ENCODE data around the gene PPP2R5A. TPM values are rescaled to one million over a fixed set of nuclear protein-coding genes. Genes with fewer than 3 reads are reported as not detected.
A peak's percentile ranks its signal among the peaks of the same experiment; 100 is the strongest.

Gene PPP2R5A
- total and polyA plus RNA-seq, 2 of the 8 experiments (the other 6 are each of a cell fraction or from before 2014, with no cell fraction given) = 14.6 to 36.3 TPM

GRCh38 chr1:212310383-212310782 lies 25.2 kb downstream of the PPP2R5A start:
- no peak overlapping the region for H2AK5ac ChIP-seq (ENCODE audit: low read depth, low read length)
- H2BK120ac ChIP-seq (replicated peaks; ENCODE audit: low read depth, low read length) = no peak overlapping the region
- ChIA-PET POLR2A (ENCODE audit: partially characterized antibody) (interaction anchor here (0.5 to 3.9 kb wide), 3 partner anchors 24 to 544 kb away, joined by 4 to 17 read pairs (median 5); partner anchors contain the start of gene PPP2R5A), CTCF (ENCODE audit: partially characterized antibody) (interaction anchor here (1.0 to 4.5 kb wide), 7 partner anchors 16 to 240 kb away, joined by 3 to 27 read pairs (median 7); no protein-coding TSS in a partner anchor)
- H3K18ac ChIP-seq (ENCODE audit: extremely low read depth, low read length) = no peak overlapping the region; the same call in 1 of the 2 replicates
- no peak overlapping the region for H3K27ac ChIP-seq (ENCODE audit: low read depth, low read length)
- H3K27me3 ChIP-seq (replicated peaks in 1 of 4; ENCODE audit: control insufficient read depth in 3 of 4, extremely low read depth in 1 of 4, insufficient read depth in 3 of 4, low read length in 3 of 4) = no peaks in the 10 kb centered on the region
- FAIRE-seq (no peak), DNase-seq (ENCODE audit: low read depth in 1 of 2, low spot score in 2 of 2) (no peak)
- no peak overlapping the region for H2AFZ ChIP-seq (ENCODE audit: low read length)
- peak overlapping the region in 1 of 2 experiments; percentile 5; a peak in 2 of 4 replicates for H3K4me2 ChIP-seq (ENCODE audit: insufficient read depth in 1 of 2, low read depth in 2 of 2, low read length in 2 of 2)
- H4K5ac ChIP-seq (ENCODE audit: insufficient read length, low read depth, low read length) = no peak overlapping the region
- peaks cover 0 to 1% of the 10 kb centered on the region in 2 experiments for H4K20me1 ChIP-seq (replicated peaks in 1 of 2; ENCODE audit: control insufficient read depth in 1 of 2, insufficient read depth in 2 of 2, low read length in 2 of 2)
- no peak overlapping the region for H3K4me3 ChIP-seq (ENCODE audit: extremely low read depth in 1 of 4, insufficient read depth in 2 of 4, low read depth in 3 of 4, low read length in 4 of 4)
- H3K4ac ChIP-seq (replicated peaks; ENCODE audit: insufficient read length, low read depth, low read length) = no peak overlapping the region
- no peaks in the 10 kb centered on the region for H3K36me3 ChIP-seq (ENCODE audit: control insufficient read depth in 2 of 4, insufficient read depth in 4 of 4, low read length in 3 of 4)
- H3K9ac ChIP-seq (replicated peaks in 1 of 4; ENCODE audit: extremely low read depth in 1 of 4, low read depth in 3 of 4, low read length in 3 of 4) = no peak overlapping the region
- H3K56ac ChIP-seq (replicated peaks; ENCODE audit: insufficient read length, low read depth, low read length) = no peak overlapping the region
- no peak overlapping the region for H4K8ac ChIP-seq (ENCODE audit: extremely low read depth, insufficient read depth, low read length)
- H2BK5ac ChIP-seq (ENCODE audit: low read depth, low read length) = no peak overlapping the region
- H3K23me2 ChIP-seq (ENCODE audit: low read depth, low read length) = no peaks in the 10 kb centered on the region
- peaks cover 2 to 8% (median 3%) of the 10 kb centered on the region in 4 experiments; a peak in 3 of 7 replicates for H3K4me1 ChIP-seq (replicated peaks in 1 of 4; ENCODE audit: control insufficient read depth in 3 of 4, insufficient read depth in 4 of 4, low read length in 3 of 4)
- H3K79me2 ChIP-seq (ENCODE audit: control insufficient read depth in 1 of 2, insufficient read depth in 2 of 2, low read length in 2 of 2) = peaks cover 0 to 65% of the 10 kb centered on the region in 2 experiments; a peak in 2 of 4 replicates
- no peak overlapping the region for H4K91ac ChIP-seq (replicated peaks; ENCODE audit: insufficient read length, low read length)
- no peaks in the 10 kb centered on the region for H3K79me1 ChIP-seq (ENCODE audit: low read depth, low read length)
- H2BK15ac ChIP-seq (ENCODE audit: low read length) = no peak overlapping the region
- H3K9me3 ChIP-seq (ENCODE audit: insufficient read depth in 2 of 2, low read depth in 1 of 2, low read length in 1 of 2) = no peaks in the 10 kb centered on the region
- WGBS, 2 experiments (ENCODE audit: extremely low coverage in 1 of 2, insufficient coverage in 1 of 2, insufficient read length in 1 of 2, insufficient replicate concordance in 2 of 2, low coverage in 1 of 2, low lambda C conversion rate in 2 of 2, missing lambda C conversion rate in 1 of 2) = 58% methylated on average over 3 of the region's 3 CpGs; no CpG with 5 or more reads in 1 of the 2 experiments
- H2BK12ac ChIP-seq (ENCODE audit: low read depth, low read length) = no peak overlapping the region
- H3K23ac ChIP-seq (ENCODE audit: insufficient read length) = no peak overlapping the region
- no peak overlapping the region for H3K14ac ChIP-seq (ENCODE audit: insufficient read length)
- H2BK20ac ChIP-seq (ENCODE audit: low read length) = no peak overlapping the region
- no peak for TF ChIP-seq TEAD4 (IDR thresholded peaks at IDR 0.05; ENCODE audit: low read depth, low read length)
- TF ChIP-seq BACH1 (IDR thresholded peaks at IDR 0.05; ENCODE audit: low read length) = no peak
- no peak for TF ChIP-seq SIX5 (IDR thresholded peaks at IDR 0.05; ENCODE audit: low read depth, low read length)
- no peak for TF ChIP-seq SP4 (IDR thresholded peaks at IDR 0.05; ENCODE audit: low read length)
- no peak for TF ChIP-seq TAF1 (IDR thresholded peaks at IDR 0.05; ENCODE audit: low read depth, low read length)
- TF ChIP-seq RAD21 (IDR thresholded peaks at IDR 0.05 in 1 of 2, conservative IDR thresholded peaks at IDR 0.05 in 1 of 2; ENCODE audit: low read depth in 2 of 2, low read length in 2 of 2) = no peak
- no peak for TF ChIP-seq JUN (IDR thresholded peaks at IDR 0.05; ENCODE audit: low read depth, low read length)
- no peak for TF ChIP-seq MAFK (IDR thresholded peaks at IDR 0.05; ENCODE audit: low read depth, low read length)
- no peak for TF ChIP-seq KDM4A (IDR thresholded peaks at IDR 0.05; ENCODE audit: low read depth, low read length, severe bottlenecking)
- no peak for TF ChIP-seq CEBPB (IDR thresholded peaks at IDR 0.05; ENCODE audit: low read depth, low read length)
- no peak for TF ChIP-seq SIRT6 (IDR thresholded peaks at IDR 0.05; ENCODE audit: low read length)
- no peak for TF ChIP-seq KDM1A (IDR thresholded peaks at IDR 0.05; ENCODE audit: borderline replicate concordance, low read length)
- no peak for TF ChIP-seq SAP30 (IDR thresholded peaks at IDR 0.05; ENCODE audit: insufficient read depth, insufficient replicate concordance, low read length)
- TF ChIP-seq JUND (IDR thresholded peaks at IDR 0.05; ENCODE audit: low read length) = no peak
